Activated T-cell treated with anti-CD3 and anti-CD28 coated beads for 1 hour (primary cell): ENCODE measurements around the gene SLC25A24.
"Not testable (repeated sequence)": the region's sequence is repeated elsewhere in the genome, so short reads cannot be mapped to it uniquely, and the experiment has no call there.

ENCODE experiments used
- DNase-seq: peaks from one replicate; pipeline ENCODE4 v3.0.0-alpha.2; 2020; ENCODE audit warnings: low read depth

Gene SLC25A24

DNA sequence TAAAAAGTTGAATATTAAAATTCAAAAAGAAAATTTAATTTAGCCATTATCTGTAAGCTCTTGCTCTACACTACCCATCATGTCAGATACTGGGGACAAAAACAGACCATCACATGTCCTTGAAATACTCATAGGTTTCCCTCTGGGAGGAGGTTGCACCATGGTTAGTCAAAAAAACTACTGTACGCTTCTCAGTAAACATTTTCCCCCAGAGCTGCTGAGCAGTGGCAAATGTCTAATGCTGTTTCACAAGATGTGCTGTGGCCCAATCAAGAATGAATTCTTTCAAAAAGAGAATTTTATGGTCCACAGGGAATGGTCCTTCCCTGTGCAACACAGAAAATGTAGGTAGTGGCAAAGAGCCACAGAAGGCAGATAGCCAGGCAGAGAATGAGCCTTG lies 6.1 kb downstream of the SLC25A24 start:
- no peak for DNase-seq

DNA sequence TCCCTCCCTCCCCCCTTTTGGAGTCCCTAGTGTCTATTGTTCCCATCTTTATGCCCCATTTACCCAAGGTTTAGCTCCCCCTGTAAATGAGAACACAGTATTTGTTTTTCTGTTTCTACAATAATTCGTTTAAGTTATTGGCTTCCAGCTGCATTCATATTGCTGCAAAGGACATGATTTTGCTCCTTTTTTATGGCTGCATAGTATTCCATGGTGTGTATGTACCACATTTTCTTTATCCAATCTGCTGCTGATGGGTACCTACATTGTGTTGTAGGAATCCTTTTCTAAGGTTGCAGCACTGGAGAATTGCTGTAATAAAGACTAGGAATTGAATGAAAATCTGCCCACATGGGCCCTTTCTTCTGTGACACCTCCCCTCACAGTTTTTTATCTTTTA lies 6.8 kb downstream of the SLC25A24 start:
- DNase-seq = no peak

DNA sequence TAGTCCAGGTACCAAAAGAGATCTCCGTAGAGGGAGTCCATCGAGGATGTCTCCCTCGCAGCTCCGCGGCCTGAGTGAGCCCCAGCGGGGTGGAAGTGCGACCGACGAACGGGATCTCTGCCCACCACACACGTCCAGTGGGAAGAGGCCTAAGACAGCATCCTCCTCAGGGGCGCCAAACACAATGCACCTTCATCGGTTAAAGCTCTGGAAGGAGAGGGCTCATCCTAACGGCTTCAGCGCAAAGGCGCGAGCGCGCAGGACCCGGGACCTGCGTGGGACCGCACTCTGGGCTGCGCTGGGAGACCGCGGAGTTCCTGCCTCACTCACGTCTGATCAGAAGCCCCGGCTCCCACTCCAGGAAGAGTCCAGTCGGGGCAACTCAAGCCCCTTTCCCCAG lies 7.6 kb downstream of the SLC25A24 start:
- DNase-seq = no peak

DNA sequence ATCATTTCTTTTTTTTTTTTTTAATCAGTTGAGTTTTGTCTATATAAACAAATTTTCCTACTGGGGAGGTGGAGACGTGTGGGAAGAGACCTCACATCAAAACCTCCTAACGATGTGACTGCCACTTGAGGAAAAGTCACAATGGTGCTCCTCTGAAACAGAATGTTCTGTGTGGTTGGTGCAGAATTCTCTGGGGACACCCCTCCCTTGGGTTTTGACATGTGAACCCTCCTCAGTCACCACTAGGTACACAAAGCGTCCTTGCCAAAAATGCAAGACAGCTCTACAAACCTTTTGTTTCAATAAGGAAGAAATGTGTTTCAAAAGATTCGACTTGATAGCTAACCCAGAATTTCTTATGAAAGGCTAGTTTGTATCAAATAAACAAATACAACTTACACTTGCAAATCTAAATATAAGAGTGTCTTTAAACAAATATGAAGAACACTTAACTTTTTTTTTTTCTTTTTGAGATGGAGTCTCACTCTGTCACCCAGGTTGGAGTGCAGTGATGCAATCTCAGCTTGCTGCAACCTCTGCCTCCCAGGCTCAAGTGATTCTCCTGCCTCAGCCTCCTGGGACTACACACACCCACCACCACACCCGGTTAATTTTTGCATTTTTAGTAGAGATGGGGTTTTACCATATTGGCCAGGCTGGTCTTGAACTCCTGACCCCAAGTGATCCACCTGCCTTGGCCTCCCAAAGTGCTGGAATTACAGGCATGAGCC lies 9.3 kb downstream of the SLC25A24 start:
- no peak for DNase-seq

DNA sequence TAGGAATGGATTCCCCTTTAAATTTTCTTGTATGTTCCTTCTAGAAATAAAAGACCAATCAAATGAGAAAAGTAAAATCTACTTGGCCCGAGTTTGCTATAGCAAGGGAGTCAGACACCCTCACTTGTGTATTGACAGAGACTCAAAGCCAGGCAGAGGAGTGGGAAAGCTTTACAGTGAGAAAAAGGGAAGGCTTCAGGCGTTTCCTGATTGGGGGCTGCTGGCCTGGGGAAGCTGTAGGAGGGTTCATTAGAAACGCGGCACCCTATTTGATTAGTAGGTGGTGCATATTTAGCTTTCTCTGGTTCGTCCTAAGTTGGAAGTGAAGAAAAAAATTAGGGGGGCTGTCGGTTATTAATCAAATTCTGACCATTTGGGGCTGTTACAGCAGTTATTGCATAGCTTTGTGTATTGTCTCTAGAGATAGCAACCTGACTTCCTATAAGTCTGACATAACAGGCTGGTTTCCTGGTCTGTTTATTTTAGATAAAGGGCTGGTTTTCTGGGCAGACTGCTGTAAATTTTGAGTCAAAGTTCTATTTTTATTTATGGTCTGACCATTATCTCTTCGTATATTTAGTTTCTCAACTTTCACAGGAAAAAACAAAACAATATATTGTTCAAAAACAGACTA lies 10.0 kb downstream of the SLC25A24 start:
- no peak for DNase-seq

DNA sequence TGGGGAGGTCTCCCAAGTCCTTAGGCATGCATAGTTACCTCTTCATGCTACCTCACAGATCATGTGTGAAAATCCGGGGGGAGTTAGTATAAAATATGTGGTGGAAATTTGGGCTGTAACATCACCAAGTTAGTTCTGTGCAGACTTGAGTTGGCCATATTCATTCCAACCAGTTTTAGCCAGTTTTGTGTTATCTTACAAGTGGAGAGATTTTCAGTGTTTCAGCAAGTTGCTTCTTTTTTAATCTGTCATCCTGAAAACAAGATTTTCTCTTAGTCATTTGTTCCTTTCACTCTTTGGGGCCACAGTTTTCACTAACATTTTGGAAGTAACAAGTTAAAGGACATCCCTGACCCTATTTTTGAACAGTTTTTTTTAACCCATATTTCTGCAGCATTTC lies 11.3 kb downstream of the SLC25A24 start:
- no peak for DNase-seq

DNA sequence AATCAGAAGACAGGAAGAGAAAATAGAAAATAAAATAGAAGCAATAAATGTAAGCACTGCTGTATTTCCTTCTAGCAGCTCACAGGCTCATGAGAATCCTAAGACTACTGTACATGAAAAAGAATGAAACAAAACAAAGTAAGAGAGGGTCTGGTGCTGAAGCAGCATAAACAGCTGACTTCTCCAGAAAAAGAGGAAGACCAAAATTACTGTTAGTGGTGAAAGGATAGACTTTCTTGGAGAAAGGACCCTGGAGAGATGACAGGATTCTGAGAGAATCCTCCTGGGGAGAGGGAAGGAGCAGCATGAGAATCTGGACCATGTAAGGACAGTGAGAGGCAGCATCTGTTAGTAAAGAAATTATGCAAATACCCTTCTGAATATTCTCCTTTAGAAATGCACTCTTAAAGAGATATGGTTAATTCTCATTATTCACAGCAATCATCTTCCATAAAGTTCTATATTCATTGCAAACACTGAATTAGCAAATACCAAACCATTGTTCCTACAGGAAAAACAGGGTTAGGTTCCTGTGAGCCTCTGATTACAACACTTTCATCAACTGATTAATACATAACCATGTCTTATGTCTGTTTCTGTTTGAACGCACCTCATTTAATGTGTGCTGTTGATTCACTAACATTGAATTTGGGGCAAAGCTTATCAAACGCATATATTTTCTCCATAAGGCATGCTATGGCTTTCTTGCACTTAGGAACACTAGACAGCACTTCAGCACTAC lies 17.0 kb downstream of the SLC25A24 start:
- DNase-seq = no peak

DNA sequence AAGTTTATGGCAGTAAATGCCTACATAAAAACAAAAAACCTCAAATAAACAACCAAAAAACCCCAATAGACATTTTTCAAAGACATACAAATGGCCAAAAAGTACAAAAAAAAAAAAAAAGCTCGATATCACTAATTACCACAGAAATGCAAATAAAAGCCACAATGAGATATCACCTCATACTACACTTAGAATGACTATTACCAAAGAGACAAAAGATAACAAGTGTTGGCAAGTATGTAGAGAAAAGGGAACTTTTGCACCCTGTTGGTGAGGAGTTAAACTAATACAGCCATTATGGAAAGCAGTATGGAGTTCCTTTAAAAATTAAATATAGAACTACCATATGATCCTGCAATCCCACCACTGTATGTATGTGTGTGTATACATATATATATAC lies 21.1 kb downstream of the SLC25A24 start:
- no peak for DNase-seq

DNA sequence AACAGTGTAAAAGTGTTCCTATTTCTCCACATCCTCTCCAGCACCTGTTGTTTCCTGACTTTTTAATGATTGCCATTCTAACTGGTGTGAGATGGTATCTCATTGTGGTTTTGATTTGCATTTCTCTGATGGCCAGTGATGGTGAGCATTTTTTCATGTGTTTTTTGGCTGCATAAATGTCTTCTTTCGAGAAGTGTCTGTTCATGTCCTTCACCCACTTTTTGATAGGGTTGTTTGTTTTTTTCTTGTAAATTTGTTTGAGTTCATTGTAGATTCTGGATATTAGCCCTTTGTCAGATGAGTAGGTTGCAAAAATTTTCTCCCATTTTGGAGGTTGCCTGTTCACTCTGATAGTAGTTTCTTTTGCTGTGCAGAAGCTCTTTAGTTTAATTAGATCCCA lies 37.7 kb downstream of the SLC25A24 start:
- DNase-seq = not testable (repeated sequence)

DNA sequence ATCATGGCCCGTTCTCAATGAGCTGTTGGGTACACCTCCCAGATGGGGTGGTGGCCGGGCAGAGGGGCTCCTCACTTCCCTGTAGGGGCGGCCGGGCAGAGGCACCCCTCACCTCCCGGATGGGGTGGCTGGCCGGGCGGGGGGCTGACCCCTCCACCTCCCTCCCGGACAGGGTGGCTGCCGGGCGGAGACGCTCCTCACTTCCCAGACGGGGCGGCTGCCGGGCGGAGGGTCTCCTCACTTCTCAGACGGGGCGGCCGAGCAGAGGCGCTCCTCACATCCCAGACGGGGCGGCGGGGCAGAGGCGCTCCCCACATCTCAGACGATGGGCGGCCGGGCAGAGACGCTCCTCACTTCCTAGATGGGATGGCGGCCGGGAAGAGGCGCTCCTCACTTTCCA lies 40.2 kb downstream of the SLC25A24 start:
- DNase-seq = not testable (repeated sequence)

DNA sequence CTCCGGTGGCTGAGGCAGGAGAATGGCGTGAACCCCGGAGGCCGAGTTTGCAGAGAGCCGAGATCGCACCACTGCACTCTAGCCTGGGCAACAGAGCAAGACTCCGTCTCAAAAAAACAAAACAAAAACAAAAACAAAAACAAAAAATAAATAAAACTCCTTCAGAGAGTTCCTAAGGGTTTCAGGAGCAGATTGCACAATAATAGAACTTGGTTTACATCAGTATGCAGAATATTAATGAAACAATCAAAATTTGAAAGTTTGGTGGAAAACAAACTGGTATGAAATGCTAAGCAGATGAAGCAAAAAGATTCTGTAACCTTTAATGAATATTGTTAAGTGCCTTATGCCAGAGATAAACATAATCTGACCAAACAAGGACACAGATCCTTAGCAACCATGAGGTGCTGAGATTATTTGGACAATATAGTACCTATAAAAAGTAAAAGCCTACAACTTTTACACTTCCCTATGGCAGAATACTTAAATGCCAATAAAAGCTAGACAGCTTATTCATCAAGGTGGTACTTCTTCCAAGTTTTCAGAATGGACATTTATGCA lies 41.2 kb downstream of the SLC25A24 start:
- DNase-seq = no peak

DNA sequence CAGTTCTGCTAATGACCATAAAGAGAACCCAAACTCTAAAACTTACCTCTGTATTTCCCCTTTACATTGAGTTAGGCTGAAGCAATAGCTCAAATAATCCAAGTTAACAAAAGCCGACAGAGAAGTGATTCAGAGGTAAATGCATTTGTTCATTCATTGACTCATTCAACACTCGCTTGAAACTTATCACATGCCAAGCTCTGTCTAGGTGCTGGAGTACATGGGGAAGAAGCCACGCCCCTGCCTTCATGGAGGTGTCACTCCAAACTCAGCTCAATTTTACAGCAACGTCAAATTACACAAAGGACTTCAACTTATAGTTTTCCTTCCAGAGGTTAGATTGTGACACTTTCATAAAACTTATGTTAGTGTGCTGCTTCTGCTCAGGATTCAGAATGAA lies 45.8 kb downstream of the SLC25A24 start:
- no peak for DNase-seq

DNA sequence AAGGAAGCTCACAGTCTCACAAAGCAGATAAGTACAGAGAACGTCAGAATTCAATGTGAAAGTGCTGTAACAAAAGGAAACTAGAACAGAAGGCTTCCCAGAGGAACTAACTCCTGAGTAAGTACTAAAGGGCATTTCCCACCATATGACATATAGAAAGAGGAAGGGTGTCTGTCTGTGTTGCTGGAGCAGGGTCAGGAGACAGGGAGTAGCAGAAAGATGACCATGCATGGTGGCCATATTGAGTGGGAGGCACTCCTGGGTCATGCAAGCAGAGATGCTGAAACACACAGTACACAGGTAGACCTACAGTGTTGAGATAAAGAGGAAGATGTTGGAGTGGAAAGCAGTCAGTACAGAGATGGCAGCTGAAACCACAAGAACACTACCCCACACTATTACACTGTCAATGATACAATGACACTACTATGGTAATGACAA lies 47.3 kb downstream of the SLC25A24 start:
- DNase-seq = no peak

DNA sequence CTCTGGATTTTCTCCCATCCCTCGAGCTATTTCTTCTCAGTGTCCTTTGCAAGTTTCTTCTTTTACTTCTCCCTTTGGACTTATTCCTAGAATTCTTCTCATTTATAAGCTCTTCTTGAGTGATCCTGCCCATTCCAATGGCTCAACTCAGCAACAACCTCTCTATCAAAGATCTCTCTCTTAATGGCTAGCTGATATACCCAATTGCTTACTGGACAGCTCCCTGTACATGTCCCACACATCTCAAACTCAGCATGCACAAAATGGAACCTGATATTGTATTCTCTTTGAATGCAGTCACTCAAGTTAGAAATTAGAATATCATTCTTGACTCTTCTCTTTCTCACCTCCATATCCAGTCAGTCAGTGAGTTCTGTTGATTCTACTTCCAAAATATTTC lies 48.6 kb downstream of the SLC25A24 start:
- no peak for DNase-seq

DNA sequence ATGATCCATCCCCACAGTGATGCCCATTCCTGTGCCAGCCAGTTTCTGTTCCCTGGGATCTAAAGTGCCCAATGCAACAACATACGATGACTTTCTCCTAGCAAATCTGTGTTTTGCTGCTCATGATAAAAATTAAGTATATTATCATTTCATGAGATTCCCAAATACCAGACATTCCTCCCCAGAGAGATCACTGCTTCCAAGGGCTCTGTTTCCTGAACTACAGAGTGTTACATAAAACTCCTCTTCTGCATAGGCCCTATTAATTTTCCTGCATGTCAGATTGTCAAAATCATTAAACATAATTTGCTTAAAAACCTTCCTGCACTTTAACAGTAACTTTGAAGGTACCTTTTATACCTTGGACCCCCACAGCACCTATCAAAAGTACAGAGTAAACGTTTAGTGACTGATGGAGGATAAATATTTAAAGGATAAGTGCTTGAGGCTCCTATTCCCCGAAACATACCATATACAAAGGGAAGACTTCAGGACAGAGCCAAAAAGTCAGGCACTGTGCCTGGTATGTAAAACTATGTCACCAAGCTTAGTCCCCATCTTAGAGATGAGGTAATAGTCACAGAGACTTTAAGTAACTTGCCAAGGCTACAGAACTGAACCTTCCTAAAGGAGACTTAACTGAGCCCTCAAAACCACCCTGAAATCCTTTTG lies 50.2 kb downstream of the SLC25A24 start:
- no peak for DNase-seq

DNA sequence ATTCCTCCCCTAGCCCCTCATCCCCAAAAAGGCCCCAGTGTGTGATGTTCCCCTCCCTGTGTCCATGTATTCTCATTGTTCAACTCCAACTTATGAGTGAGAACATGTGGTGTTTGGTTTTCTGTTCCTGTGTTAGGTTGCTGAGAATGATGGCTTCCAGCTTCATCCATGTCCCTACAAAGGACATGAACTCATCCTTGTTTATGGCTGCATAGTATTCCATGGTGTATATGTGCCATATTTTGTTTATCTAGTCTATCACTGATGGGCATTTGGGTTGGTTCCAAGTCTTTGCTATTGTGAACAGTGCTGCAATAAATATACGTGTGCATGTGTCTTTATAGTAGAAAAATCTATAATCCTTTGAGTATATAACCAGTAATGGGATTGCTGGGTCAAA lies 55.6 kb downstream of the SLC25A24 start:
- DNase-seq = not testable (repeated sequence)

DNA sequence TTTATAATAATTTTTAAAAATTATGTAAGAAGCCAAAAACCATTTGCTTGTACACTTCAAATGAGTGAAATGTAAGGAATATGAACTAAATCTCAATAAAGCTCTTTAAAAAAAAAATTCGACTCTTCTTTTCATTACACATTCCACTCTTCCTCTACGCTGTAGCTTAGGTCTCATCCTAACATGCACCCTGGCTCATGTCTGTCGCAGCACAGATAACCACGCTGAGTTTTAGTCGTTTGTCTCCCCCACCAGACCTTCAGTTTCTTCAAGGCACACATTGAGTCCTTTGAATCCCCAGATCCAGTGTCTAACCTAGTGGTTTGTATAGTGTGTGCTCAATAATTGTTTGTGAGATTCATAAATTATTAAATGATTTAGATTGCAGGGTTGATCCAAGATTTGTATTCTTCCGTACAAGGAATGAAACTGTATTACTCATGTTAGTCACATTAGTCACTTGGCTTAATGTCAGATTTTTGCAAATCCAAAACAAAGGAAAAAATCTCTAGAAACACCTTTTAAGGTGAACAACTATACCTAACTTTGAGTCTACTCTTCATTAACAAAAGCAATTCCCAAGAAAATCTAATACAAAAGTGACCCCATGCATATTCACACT lies 57.3 kb downstream of the SLC25A24 start:
- DNase-seq = no peak

DNA sequence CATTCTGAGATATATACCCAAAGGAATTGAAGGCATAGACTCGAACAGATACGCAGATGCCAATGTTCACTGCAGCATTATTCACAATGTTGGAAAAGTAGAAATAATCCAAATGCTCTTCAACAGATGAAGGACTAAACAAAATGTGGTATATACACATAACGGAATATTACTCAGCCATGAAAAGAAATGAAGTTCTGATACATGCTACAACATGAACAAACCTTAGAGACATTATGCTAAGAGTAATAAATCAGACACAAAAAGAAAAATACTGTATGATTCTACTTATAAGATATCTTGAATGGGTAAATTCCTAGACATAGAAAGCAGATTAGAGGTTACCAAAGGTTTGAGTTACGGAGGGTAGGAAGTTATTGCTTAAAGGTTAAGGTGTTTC lies 57.9 kb downstream of the SLC25A24 start:
- DNase-seq = no peak

DNA sequence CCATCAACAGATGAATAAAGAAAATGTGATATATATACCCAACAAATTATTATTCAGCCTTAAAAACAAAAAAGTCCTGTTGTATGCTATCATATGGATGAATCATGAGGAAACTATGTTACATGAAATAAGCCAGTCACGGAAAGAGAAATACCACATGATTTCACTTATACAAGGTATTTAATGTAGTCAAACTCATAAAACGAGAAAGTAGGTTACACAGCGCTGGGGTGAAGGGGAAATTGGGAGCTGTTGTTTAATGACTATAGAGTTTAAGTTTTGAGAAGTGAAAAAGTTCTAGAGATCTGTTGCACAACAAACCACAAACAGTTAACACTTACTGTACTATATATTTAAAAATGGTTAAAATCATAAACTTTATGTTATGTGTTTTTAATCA lies 58.5 kb downstream of the SLC25A24 start:
- DNase-seq = no peak

DNA sequence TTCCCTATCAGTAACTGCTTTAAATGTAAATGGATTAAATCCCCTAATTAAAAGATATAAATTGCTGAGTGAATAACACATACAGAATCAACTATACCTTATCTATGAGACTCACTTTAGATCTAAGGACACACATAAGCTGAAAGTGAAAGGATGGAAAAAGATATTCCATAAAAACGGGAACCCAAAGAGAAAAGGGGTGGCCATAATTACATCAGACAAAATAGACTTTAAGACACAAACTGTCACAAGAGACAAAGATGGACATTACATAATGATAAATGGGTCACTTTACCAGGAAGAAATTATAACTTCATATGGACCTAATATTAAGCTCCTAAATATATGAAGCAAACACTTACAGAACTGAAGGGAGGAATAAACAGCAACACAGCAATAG lies 59.2 kb downstream of the SLC25A24 start:
- DNase-seq = no peak

DNA sequence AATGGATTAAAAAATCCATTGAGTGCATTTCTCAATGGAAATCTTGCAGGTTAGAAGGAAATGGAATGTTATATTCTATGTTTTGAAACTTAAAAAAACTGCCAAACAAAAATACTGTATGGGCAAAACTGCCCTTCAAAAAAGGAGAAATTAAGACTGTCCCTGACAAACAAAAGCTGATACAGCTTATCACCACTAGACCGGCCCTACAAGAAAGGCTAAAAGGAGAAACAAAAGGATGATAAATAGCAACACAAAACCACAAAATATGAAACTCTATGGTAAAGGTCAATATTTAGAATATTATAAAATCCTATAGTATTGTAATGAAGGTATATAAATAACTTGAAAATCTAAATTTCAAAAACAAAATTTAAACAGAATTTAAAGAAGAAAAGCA lies 60.0 kb downstream of the SLC25A24 start:
- no peak for DNase-seq

DNA sequence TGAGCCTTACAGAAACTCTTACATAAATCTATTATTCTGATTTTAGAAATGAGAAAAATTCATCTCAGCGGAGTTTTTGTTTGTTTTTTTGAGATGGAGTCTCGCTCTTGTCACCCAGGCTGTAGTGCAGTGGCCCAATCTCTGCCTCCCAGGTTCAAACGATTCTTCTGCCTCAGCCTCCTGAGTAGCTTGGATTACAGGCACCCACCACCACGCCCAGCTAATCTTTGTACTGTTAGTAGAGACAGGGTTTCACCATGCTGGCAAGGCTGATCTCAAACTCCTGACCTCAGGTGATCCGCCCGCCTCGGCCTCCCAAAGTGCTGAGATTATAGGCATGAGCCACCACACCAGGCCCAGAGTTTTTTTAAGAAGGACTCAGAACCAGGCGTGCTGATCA lies 60.6 kb downstream of the SLC25A24 start:
- DNase-seq = not testable (repeated sequence)
